ENCODE data around the gene CTR9. TPM values are rescaled to one million over a fixed set of nuclear protein-coding genes. Genes with fewer than 3 reads are reported as not detected.

CTR9 gene
- total and polyA plus RNA-seq, 2 of the 13 experiments (the other 11 are each of a cell fraction or from before 2014, with no cell fraction given): 6.6 to 22.1 TPM

- ChIA-PET CTCF (ENCODE audit: low intra/inter-chr PET ratio, low total read pairs) (no interaction called here), POLR2A (interaction anchor here (0.8 kb wide), 1 partner anchor 20 kb away, joined by 3 read pairs; the partner anchor contains the start of gene EIF4G2)
- Histone ChIP-seq H3K4me2 (ENCODE audit: low read depth, low read length) (no peak overlapping the region), H3K4me3 (replicated peaks in 1 of 3; ENCODE audit: insufficient read depth in 1 of 3, low read depth in 2 of 3, low read length in 3 of 3) (no peak overlapping the region), H2AFZ (ENCODE audit: low read length) (no peak overlapping the region), H3K4me1 (ENCODE audit: insufficient read depth, low read length) (no peaks in the 10 kb centered on the region), H4K20me1 (ENCODE audit: insufficient read depth, low read length) (no peaks in the 10 kb centered on the region), H3K79me2 (ENCODE audit: insufficient read depth, low read length) (no peaks in the 10 kb centered on the region), H3K9ac (ENCODE audit: insufficient read depth, low read depth, low read length) (no peak overlapping the region), H3K27ac (ENCODE audit: extremely low read length, insufficient read depth, low read length) (no peak overlapping the region), H3K9me3 (ENCODE audit: low read length) (no peaks in the 10 kb centered on the region), H3K36me3 (replicated peaks in 1 of 2; ENCODE audit: control insufficient read depth in 1 of 2, insufficient read depth in 2 of 2, low read length in 2 of 2) (no peaks in the 10 kb centered on the region), H3K27me3 (ENCODE audit: control insufficient read depth in 1 of 2, insufficient read depth in 2 of 2, low read length in 2 of 2) (no peaks in the 10 kb centered on the region)
- in situ Hi-C loops (cut with HindIII; ENCODE audit: extremely low pct_ligation_motif_present, low pct_unique_long_range_greater_than_20kb) (no loop called here), intact Hi-C loops (cut with micrococcal nuclease; ENCODE audit: unreplicated experiment) (no loop called here)
- TF ChIP-seq ZNF24 (IDR thresholded peaks at IDR 0.05): no peak
- no peak for TF ChIP-seq ZNF383 (CRISPR knock-in tag; IDR thresholded peaks at IDR 0.05; ENCODE audit: borderline replicate concordance)
- TF ChIP-seq GABPB1 (CRISPR knock-in tag; IDR thresholded peaks at IDR 0.05): no peak
- TF ChIP-seq SAP130 (CRISPR knock-in tag; IDR thresholded peaks at IDR 0.05; ENCODE audit: low read depth): no peak
- TF ChIP-seq ZNF143 (CRISPR knock-in tag; IDR thresholded peaks at IDR 0.05): no peak
- TF ChIP-seq ZFAT (CRISPR knock-in tag; conservative IDR thresholded peaks at IDR 0.05): no peak
- no peak for TF ChIP-seq HMG20A (CRISPR knock-in tag; IDR thresholded peaks at IDR 0.05; ENCODE audit: borderline replicate concordance)
- TF ChIP-seq NFIB (CRISPR knock-in tag; IDR thresholded peaks at IDR 0.05; ENCODE audit: borderline replicate concordance): no peak
- no peak for TF ChIP-seq JARID2 (CRISPR knock-in tag; IDR thresholded peaks at IDR 0.05; ENCODE audit: insufficient replicate concordance)
- no peak for TF ChIP-seq EZH2 (conservative IDR thresholded peaks at IDR 0.05; ENCODE audit: low read depth, low read length)
- TF ChIP-seq HCFC1 (IDR thresholded peaks at IDR 0.05; ENCODE audit: low read depth, low read length): no peak
- TF ChIP-seq UBTF (CRISPR knock-in tag; IDR thresholded peaks at IDR 0.05): no peak
- no peak for TF ChIP-seq IKZF1 (IDR thresholded peaks at IDR 0.05)
- no peak for TF ChIP-seq MBNL3 (CRISPR knock-in tag; conservative IDR thresholded peaks at IDR 0.05)
- FAIRE-seq (no peak), ATAC-seq (no peak), DNase-seq (ENCODE audit: low spot score) (no peak)
- no TSS peak for BruUV-seq (replicated peaks)
- 75% methylated on average over 3 of the region's 4 CpGs for WGBS (ENCODE audit: low lambda C conversion rate)
Measured at GRCh38 chr11:10829139-10829538, 78.1 kb downstream of the CTR9 start.

Small RNA genes within 50 kb of the gene (small RNA-seq; reads per million reads assigned to genes)
- 0 reads per million in 3 experiments for gene RF00019 (ENCODE audit: insufficient read depth in 2 of 3, insufficient read length in 3 of 3, low read depth in 2 of 3, low replicate concordance in 1 of 3)
- 0 reads per million in 3 experiments for gene SNORD97 (ENCODE audit: insufficient read depth in 2 of 3, insufficient read length in 3 of 3, low read depth in 2 of 3, low replicate concordance in 1 of 3)

Other genes starting within 250 kb of the CTR9 start
- 22.4 and 34.8 TPM in 2 replicates for gene RNF141, start 210.1 kb upstream of the CTR9 start, total RNA-seq (2016; rRNA removed; fragmentation: Illumina TruSeq; extraction: Trizol)
- 6.8 and 9.3 TPM in 2 replicates for gene RNF141, start 210.1 kb upstream of the CTR9 start, polyA plus RNA-seq (2011; rRNA removed)
- 0.81 and 1.4 TPM in 2 replicates for gene LYVE1, start 182.6 kb upstream of the CTR9 start, total RNA-seq (2016; rRNA removed; fragmentation: Illumina TruSeq; extraction: Trizol)
- 0.82 and 1.2 TPM in 2 replicates for gene LYVE1, start 182.6 kb upstream of the CTR9 start, polyA plus RNA-seq (2011; rRNA removed)
- 0.13 TPM in 2 replicates for gene IRAG1, start 57.5 kb upstream of the CTR9 start, total RNA-seq (2016; rRNA removed; fragmentation: Illumina TruSeq; extraction: Trizol)
- gene IRAG1, start 57.5 kb upstream of the CTR9 start, polyA plus RNA-seq (2011; rRNA removed): 0.20 and 0.29 TPM in 2 replicates
- 546 and 803 TPM in 2 replicates for gene EIF4G2, start 57.7 kb downstream of the CTR9 start, total RNA-seq (2016; rRNA removed; fragmentation: Illumina TruSeq; extraction: Trizol)
- gene EIF4G2, start 57.7 kb downstream of the CTR9 start, polyA plus RNA-seq (2011; rRNA removed): 290 and 362 TPM in 2 replicates
- 11.7 and 18.2 TPM in 2 replicates for gene ZBED5, start 106.8 kb downstream of the CTR9 start, total RNA-seq (2016; rRNA removed; fragmentation: Illumina TruSeq; extraction: Trizol)
- 30.4 and 38.6 TPM in 2 replicates for gene ZBED5, start 106.8 kb downstream of the CTR9 start, polyA plus RNA-seq (2011; rRNA removed)

Data from HepG2 (cell line).